Nephron progenitor cell (in vitro differentiated cells): ENCODE measurements around the gene TAF4.

ENCODE experiments used
- DNase-seq: peaks from one replicate; pipeline ENCODE4 v3.0.0; 2021
- H3K27ac Mint-ChIP-seq: 2 replicates; pipeline ENCODE4 v1.8.0; 2021; ENCODE audit warnings: mild to moderate bottlenecking, moderate library complexity, mixed read lengths
- H3K27me3 Mint-ChIP-seq: 2 replicates; pipeline ENCODE4 v1.8.0; 2021; ENCODE audit warnings: mild to moderate bottlenecking, low read depth, mixed read lengths; ENCODE audit not compliant: poor library complexity
- H3K36me3 Mint-ChIP-seq: 2 replicates; pipeline ENCODE4 v1.8.0; 2021; ENCODE audit warnings: low read depth, mixed read lengths
- H3K4me1 Mint-ChIP-seq: 2 replicates; pipeline ENCODE4 v1.8.0; 2021; ENCODE audit warnings: mixed read lengths
- H3K4me3 Mint-ChIP-seq: 2 replicates; pipeline ENCODE4 v1.8.0; 2021; ENCODE audit warnings: mild to moderate bottlenecking, moderate library complexity, mixed read lengths
- H3K9me3 Mint-ChIP-seq: 2 replicates; pipeline ENCODE4 v1.8.0; 2021; ENCODE audit warnings: mild to moderate bottlenecking, moderate library complexity, mixed read lengths
- CTCF ChIP-seq: fragments of 200-600 bp; sonication (generic); IDR thresholded peaks from 2 replicates; pipeline ENCODE4 v1.5.0; 2021; ENCODE audit warnings: antibody characterized with exemption

The TAF4 gene

GRCh38 chr20:61937963-61938838 is 127.5 kb downstream of the TAF4 start:
- no peak for DNase-seq
- Mint-ChIP-seq H3K4me3 (no peak overlapping the region), H3K27me3 (peaks cover 5% of the 10 kb centered on the region), H3K9me3 (no peaks in the 10 kb centered on the region), H3K36me3 (no peaks in the 10 kb centered on the region), H3K4me1 (peaks cover 19% of the 10 kb centered on the region), H3K27ac (no peak overlapping the region)
- TF ChIP-seq CTCF, result no peak

- H3K9me3 Mint-ChIP-seq, result no peaks in the 10 kb centered on the region
- H3K4me1 Mint-ChIP-seq, result peaks cover 24% of the 10 kb centered on the region
- H3K4me3 Mint-ChIP-seq, result no peak overlapping the region
- no peak for TF ChIP-seq CTCF
- no peak overlapping the region for H3K27ac Mint-ChIP-seq
- peaks cover 5% of the 10 kb centered on the region for H3K27me3 Mint-ChIP-seq
- no peaks in the 10 kb centered on the region for H3K36me3 Mint-ChIP-seq
- no peak for DNase-seq
These were observed 128.3 kb downstream of the TAF4 start for GRCh38 chr20:61937146-61937962.

- Mint-ChIP-seq H3K9me3 (no peaks in the 10 kb centered on the region), H3K36me3 (no peaks in the 10 kb centered on the region)
These were observed 129.0 kb downstream of the TAF4 start for GRCh38 chr20:61936701-61937131.

GRCh38 chr20:61935926-61936700 is 129.6 kb downstream of the TAF4 start:
- Mint-ChIP-seq H3K27ac (no peak overlapping the region), H3K4me1 (peaks cover 29% of the 10 kb centered on the region), H3K4me3 (no peak overlapping the region), H3K36me3 (no peaks in the 10 kb centered on the region), H3K27me3 (peaks cover 5% of the 10 kb centered on the region), H3K9me3 (no peaks in the 10 kb centered on the region)
- no peak for TF ChIP-seq CTCF
- DNase-seq, result no peak

More at GRCh38 chr20:61936701-61937131, 129.0 kb downstream of the TAF4 start:
- no peak for TF ChIP-seq CTCF
- H3K27ac Mint-ChIP-seq, result no peak overlapping the region
- H3K4me3 Mint-ChIP-seq, result no peak overlapping the region
- peaks cover 29% of the 10 kb centered on the region for H3K4me1 Mint-ChIP-seq
- H3K27me3 Mint-ChIP-seq, result peaks cover 5% of the 10 kb centered on the region
- no peak for DNase-seq

- Mint-ChIP-seq H3K9me3 (no peaks in the 10 kb centered on the region), H3K27me3 (peaks cover 1% of the 10 kb centered on the region), H3K4me1 (peaks cover 29% of the 10 kb centered on the region), H3K4me3 (no peak overlapping the region), H3K27ac (no peak overlapping the region), H3K36me3 (no peaks in the 10 kb centered on the region)
- TF ChIP-seq CTCF, result no peak
- no peak for DNase-seq
These were observed 130.8 kb downstream of the TAF4 start for GRCh38 chr20:61934716-61935530.
